ENCODE results near the gene PDE7B. TPM values are rescaled to one million over a fixed set of nuclear protein-coding genes. Genes with fewer than 3 reads are reported as not detected.

Gene PDE7B
- total and polyA plus RNA-seq, 2 donors (not counting 1 experiment from before 2014, with no cell fraction given), result 2.6 to 7.5 TPM

DNA sequence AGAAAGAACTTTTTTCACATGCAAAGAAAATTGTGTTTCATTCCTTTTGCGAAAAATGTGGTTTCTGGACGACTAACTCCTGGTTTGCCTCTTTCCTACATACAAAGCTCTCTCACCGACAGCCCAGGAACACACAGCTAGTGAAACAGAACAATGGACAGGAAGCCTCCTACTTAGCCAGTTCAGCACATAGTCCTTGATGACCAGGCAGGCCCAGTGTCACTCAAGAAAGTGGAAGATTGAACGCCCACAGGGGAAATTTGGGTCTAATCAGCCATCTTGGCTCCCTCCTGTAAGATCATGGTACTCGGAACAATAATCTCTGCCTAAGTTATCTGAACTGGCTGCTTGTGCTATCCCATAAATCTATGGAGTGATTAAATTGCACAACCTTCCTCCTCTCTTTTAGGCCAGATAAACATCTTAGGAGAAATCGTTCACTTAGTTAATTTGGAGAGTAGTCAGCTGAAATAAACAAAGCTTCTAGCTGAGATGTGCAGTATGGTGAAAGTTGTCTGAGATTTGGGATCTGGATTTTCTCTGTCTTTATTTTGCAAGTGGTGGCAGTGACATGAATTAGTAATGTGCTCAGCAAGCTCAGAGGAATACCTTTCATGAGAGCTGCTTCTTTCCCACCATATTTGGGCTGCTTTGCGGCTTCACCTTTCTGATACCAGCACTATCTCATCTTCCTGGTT is 251.6 kb downstream of the PDE7B start:
- no peak overlapping the region for H3K4me3 Mint-ChIP-seq
- ATAC-seq (ENCODE audit: low read depth), result no peak
- H3K4me1 ChIP-seq (ENCODE audit: control insufficient read depth in 2 of 2, insufficient read depth in 2 of 2, low read length in 2 of 2), result no peaks in the 10 kb centered on the region
- peaks cover 6% of the 10 kb centered on the region for H3K27me3 Mint-ChIP-seq
- peaks cover 10% of the 10 kb centered on the region for H3K4me1 Mint-ChIP-seq
- intact Hi-C loops (cut with micrococcal nuclease), result no loop called here
- H3K4me2 ChIP-seq (replicated peaks; ENCODE audit: low read depth, low read length, poor library complexity, severe bottlenecking), result no peak overlapping the region
- no peak overlapping the region for H3K4me3 ChIP-seq (ENCODE audit: control extremely low read depth in 1 of 5, extremely low read depth in 1 of 5, insufficient read depth in 1 of 5, low read depth in 2 of 5, low read length in 4 of 5)
- no peak overlapping the region for H2AFZ ChIP-seq (ENCODE audit: insufficient read depth, low read depth, low read length, poor library complexity, severe bottlenecking)
- no peaks in the 10 kb centered on the region for H3K79me2 ChIP-seq (ENCODE audit: control insufficient read depth, insufficient read depth, low read length)
- DNase-seq, result no peak
- H3K36me3 ChIP-seq (replicated peaks in 1 of 2; ENCODE audit: control extremely low read depth in 1 of 2, control insufficient read depth in 1 of 2, extremely low read depth in 1 of 2, insufficient read depth in 2 of 2, low read length in 1 of 2), result no peaks in the 10 kb centered on the region
- H3K9me3 Mint-ChIP-seq (ENCODE audit: insufficient read depth), result no peaks in the 10 kb centered on the region
- no peak for TF ChIP-seq EZH2 (IDR thresholded peaks at IDR 0.05; ENCODE audit: borderline replicate concordance, insufficient read depth, low read depth, low read length, poor library complexity, severe bottlenecking)
- TF ChIP-seq, protein P1, sequence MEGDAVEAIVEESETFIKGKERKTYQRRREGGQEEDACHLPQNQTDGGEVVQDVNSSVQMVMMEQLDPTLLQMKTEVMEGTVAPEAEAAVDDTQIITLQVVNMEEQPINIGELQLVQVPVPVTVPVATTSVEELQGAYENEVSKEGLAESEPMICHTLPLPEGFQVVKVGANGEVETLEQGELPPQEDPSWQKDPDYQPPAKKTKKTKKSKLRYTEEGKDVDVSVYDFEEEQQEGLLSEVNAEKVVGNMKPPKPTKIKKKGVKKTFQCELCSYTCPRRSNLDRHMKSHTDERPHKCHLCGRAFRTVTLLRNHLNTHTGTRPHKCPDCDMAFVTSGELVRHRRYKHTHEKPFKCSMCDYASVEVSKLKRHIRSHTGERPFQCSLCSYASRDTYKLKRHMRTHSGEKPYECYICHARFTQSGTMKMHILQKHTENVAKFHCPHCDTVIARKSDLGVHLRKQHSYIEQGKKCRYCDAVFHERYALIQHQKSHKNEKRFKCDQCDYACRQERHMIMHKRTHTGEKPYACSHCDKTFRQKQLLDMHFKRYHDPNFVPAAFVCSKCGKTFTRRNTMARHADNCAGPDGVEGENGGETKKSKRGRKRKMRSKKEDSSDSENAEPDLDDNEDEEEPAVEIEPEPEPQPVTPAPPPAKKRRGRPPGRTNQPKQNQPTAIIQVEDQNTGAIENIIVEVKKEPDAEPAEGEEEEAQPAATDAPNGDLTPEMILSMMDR (IDR thresholded peaks at IDR 0.05), result no peak
- ChIA-PET POLR2A (no interaction called here), CTCF (no interaction called here)
- 90% methylated on average over 4 of the region's 7 CpGs for WGBS (ENCODE audit: insufficient coverage)
- no peaks in the 10 kb centered on the region for H3K27me3 ChIP-seq (replicated peaks in 1 of 4; ENCODE audit: control extremely low read depth in 1 of 4, control insufficient read depth in 3 of 4, insufficient read depth in 4 of 4, low read length in 3 of 4)
- H3K9ac ChIP-seq (ENCODE audit: low read length), result no peak overlapping the region
- no peak overlapping the region for H3K27ac Mint-ChIP-seq
- no peak overlapping the region for H3K27ac ChIP-seq (ENCODE audit: low read length in 2 of 2)
- H4K20me1 ChIP-seq (ENCODE audit: control insufficient read depth, insufficient read depth, low read length, poor library complexity, severe bottlenecking), result no peaks in the 10 kb centered on the region
- no peaks in the 10 kb centered on the region for H3K9me3 ChIP-seq (ENCODE audit: control extremely low read depth in 1 of 3, control insufficient read depth in 2 of 3, insufficient read depth in 1 of 3, low read length in 2 of 3)

DNA sequence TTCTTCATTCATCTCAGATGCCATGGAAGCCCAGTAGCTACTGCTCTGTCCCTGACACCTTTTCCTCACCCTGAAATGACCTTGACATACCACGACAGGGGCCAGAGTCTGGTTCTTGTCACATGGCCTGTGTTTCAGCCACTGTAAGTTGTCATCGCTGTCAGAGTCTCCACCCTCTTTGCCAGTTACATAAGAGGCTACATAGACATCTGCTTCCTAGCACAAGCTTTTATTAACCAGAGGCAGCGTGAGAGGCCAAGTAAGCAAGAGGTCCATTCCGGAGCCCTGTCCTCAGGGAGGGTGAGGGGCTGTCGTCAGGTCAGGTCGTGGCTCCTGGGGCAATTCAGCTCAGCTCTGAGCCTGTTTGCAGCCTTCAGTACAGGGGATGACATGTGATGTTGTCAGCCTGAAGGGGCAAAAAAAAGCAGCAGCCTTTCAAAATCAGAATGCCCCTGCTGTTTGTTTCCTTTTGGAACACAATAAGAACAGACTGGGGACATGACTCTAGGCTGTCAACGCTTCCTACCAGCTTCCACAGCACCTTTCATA is 252.3 kb downstream of the PDE7B start:
- Histone ChIP-seq H3K9ac (ENCODE audit: low read length) (no peak overlapping the region), H2AFZ (ENCODE audit: insufficient read depth, low read depth, low read length, poor library complexity, severe bottlenecking) (no peak overlapping the region), H3K4me3 (ENCODE audit: control extremely low read depth in 1 of 5, extremely low read depth in 1 of 5, insufficient read depth in 1 of 5, low read depth in 2 of 5, low read length in 4 of 5) (no peak overlapping the region), H3K79me2 (ENCODE audit: control insufficient read depth, insufficient read depth, low read length) (no peaks in the 10 kb centered on the region), H3K36me3 (replicated peaks in 1 of 2; ENCODE audit: control extremely low read depth in 1 of 2, control insufficient read depth in 1 of 2, extremely low read depth in 1 of 2, insufficient read depth in 2 of 2, low read length in 1 of 2) (no peaks in the 10 kb centered on the region), H3K4me1 (ENCODE audit: control insufficient read depth in 2 of 2, insufficient read depth in 2 of 2, low read length in 2 of 2) (no peaks in the 10 kb centered on the region), H3K9me3 (ENCODE audit: control extremely low read depth in 1 of 3, control insufficient read depth in 2 of 3, insufficient read depth in 1 of 3, low read length in 2 of 3) (no peaks in the 10 kb centered on the region), H3K4me2 (replicated peaks; ENCODE audit: low read depth, low read length, poor library complexity, severe bottlenecking) (no peak overlapping the region), H3K27ac (ENCODE audit: low read length in 2 of 2) (no peak overlapping the region), H3K27me3 (replicated peaks in 1 of 4; ENCODE audit: control extremely low read depth in 1 of 4, control insufficient read depth in 3 of 4, insufficient read depth in 4 of 4, low read length in 3 of 4) (no peaks in the 10 kb centered on the region), H4K20me1 (ENCODE audit: control insufficient read depth, insufficient read depth, low read length, poor library complexity, severe bottlenecking) (no peaks in the 10 kb centered on the region)
- 93% methylated on average over 6 of the region's 7 CpGs for WGBS (ENCODE audit: insufficient coverage)
- H3K9me3 Mint-ChIP-seq (ENCODE audit: insufficient read depth), result no peaks in the 10 kb centered on the region
- ATAC-seq (ENCODE audit: low read depth) (no peak), DNase-seq (no peak)
- POLR2A ChIA-PET, result no interaction called here
- peaks cover 6% of the 10 kb centered on the region for H3K27me3 Mint-ChIP-seq
- CTCF ChIA-PET, result no interaction called here
- no peak overlapping the region for H3K4me3 Mint-ChIP-seq
- intact Hi-C loops (cut with micrococcal nuclease), result no loop called here
- no peak overlapping the region for H3K27ac Mint-ChIP-seq
- peaks cover 10% of the 10 kb centered on the region for H3K4me1 Mint-ChIP-seq
- TF ChIP-seq EZH2 (IDR thresholded peaks at IDR 0.05; ENCODE audit: borderline replicate concordance, insufficient read depth, low read depth, low read length, poor library complexity, severe bottlenecking), result no peak
- TF ChIP-seq, protein P1 (IDR thresholded peaks at IDR 0.05), result no peak
